ENCODE data around the gene PDZD8. TPM values are rescaled to one million over a fixed set of nuclear protein-coding genes. Genes with fewer than 3 reads are reported as not detected.
A peak's percentile ranks its signal among the peaks of the same experiment; 100 is the strongest.

Gene PDZD8
- total RNA-seq, 1 experiment from 2014 or later = 21.2 TPM

- Histone ChIP-seq H3K36me3 (peaks cover 17% of the 10 kb centered on the region; the same call in 1 of the 2 replicates), H3K27ac (no peak overlapping the region)
- no peak for DNase-seq (ENCODE audit: low read depth in 1 of 2, low spot score in 2 of 2)
These were observed 7.5 kb downstream of the PDZD8 start for GRCh38 chr10:117367718-117368117.

GRCh38 chr10:117366741-117367140 lies 8.5 kb downstream of the PDZD8 start:
- no peak overlapping the region for H3K4me3 ChIP-seq
- H3K27me3 ChIP-seq (replicated peaks) = no peaks in the 10 kb centered on the region
- H3K9me3 ChIP-seq (replicated peaks) = no peaks in the 10 kb centered on the region
- H3K4me1 ChIP-seq (replicated peaks) = peaks cover 36% of the 10 kb centered on the region
- DNase-seq (ENCODE audit: low read depth in 1 of 2, low spot score in 2 of 2) = no peak
- H3K27ac ChIP-seq = no peak overlapping the region
- H3K36me3 ChIP-seq = peaks cover 13% of the 10 kb centered on the region; the same call in 1 of the 2 replicates

More at GRCh38 chr10:117367718-117368117, 7.5 kb downstream of the PDZD8 start:
- H3K4me1 ChIP-seq (replicated peaks) = peaks cover 36% of the 10 kb centered on the region
- H3K27me3 ChIP-seq (replicated peaks) = no peaks in the 10 kb centered on the region
- no peaks in the 10 kb centered on the region for H3K9me3 ChIP-seq (replicated peaks)
- H3K4me3 ChIP-seq = no peak overlapping the region

GRCh38 chr10:117365612-117366011 lies 9.6 kb downstream of the PDZD8 start:
- no peaks in the 10 kb centered on the region for H3K9me3 ChIP-seq (replicated peaks)
- no peaks in the 10 kb centered on the region for H3K27me3 ChIP-seq (replicated peaks)
- no peak overlapping the region for H3K27ac ChIP-seq
- H3K36me3 ChIP-seq = peaks cover 5% of the 10 kb centered on the region; the same call in 1 of the 2 replicates
- H3K4me1 ChIP-seq (replicated peaks) = peaks cover 44% of the 10 kb centered on the region
- DNase-seq (ENCODE audit: low read depth in 1 of 2, low spot score in 2 of 2) = no peak
- H3K4me3 ChIP-seq = no peak overlapping the region

- Histone ChIP-seq H3K27me3 (replicated peaks) (no peaks in the 10 kb centered on the region), H3K4me3 (no peak overlapping the region), H3K9me3 (replicated peaks) (no peaks in the 10 kb centered on the region), H3K27ac (no peak overlapping the region), H3K36me3 (0 out of 2 replicates have a peak, but pooled peaks cover under 1% of the 10 kb centered on the region), H3K4me1 (replicated peaks) (peaks cover 49% of the 10 kb centered on the region)
- no peak for DNase-seq (ENCODE audit: low read depth in 1 of 2, low spot score in 2 of 2)
These were observed 10.9 kb downstream of the PDZD8 start for GRCh38 chr10:117364110-117364960.

- H3K27me3 ChIP-seq (replicated peaks) = no peaks in the 10 kb centered on the region
- peaks cover 49% of the 10 kb centered on the region for H3K4me1 ChIP-seq (replicated peaks)
- peak in 1 of 2 experiments; percentile 52 for DNase-seq (ENCODE audit: low read depth in 1 of 2, low spot score in 2 of 2)
- no peaks in the 10 kb centered on the region for H3K36me3 ChIP-seq
- peak overlapping the region; percentile 25; the same call in 1 of the 2 replicates for H3K27ac ChIP-seq
- no peaks in the 10 kb centered on the region for H3K9me3 ChIP-seq (replicated peaks)
- no peak overlapping the region for H3K4me3 ChIP-seq
These were observed 12.2 kb downstream of the PDZD8 start for GRCh38 chr10:117363028-117363427.

- Histone ChIP-seq H3K4me3 (no peak overlapping the region), H3K27me3 (replicated peaks) (no peaks in the 10 kb centered on the region), H3K36me3 (no peaks in the 10 kb centered on the region), H3K4me1 (replicated peaks) (peaks cover 49% of the 10 kb centered on the region), H3K27ac (peak overlapping the region; percentile 25; the same call in 1 of the 2 replicates), H3K9me3 (replicated peaks) (no peaks in the 10 kb centered on the region)
- no peak for DNase-seq (ENCODE audit: low read depth in 1 of 2, low spot score in 2 of 2)
These were observed 12.9 kb downstream of the PDZD8 start for GRCh38 chr10:117362313-117362712.

GRCh38 chr10:117360994-117361667 lies 14.1 kb downstream of the PDZD8 start:
- Histone ChIP-seq H3K36me3 (no peaks in the 10 kb centered on the region), H3K9me3 (replicated peaks) (no peaks in the 10 kb centered on the region), H3K4me1 (replicated peaks) (peaks cover 49% of the 10 kb centered on the region), H3K27me3 (replicated peaks) (no peaks in the 10 kb centered on the region), H3K4me3 (no peak overlapping the region), H3K27ac (no peak overlapping the region)
- no peak for DNase-seq (ENCODE audit: low read depth in 1 of 2, low spot score in 2 of 2)

- H3K4me1 ChIP-seq (replicated peaks) = peaks cover 49% of the 10 kb centered on the region
- DNase-seq (ENCODE audit: low read depth in 1 of 2, low spot score in 2 of 2) = no peak
- H3K27ac ChIP-seq = no peak overlapping the region
- H3K4me3 ChIP-seq = no peak overlapping the region
- H3K27me3 ChIP-seq (replicated peaks) = no peaks in the 10 kb centered on the region
- no peaks in the 10 kb centered on the region for H3K9me3 ChIP-seq (replicated peaks)
- no peaks in the 10 kb centered on the region for H3K36me3 ChIP-seq
These were observed 15.2 kb downstream of the PDZD8 start for GRCh38 chr10:117360016-117360415.

- no peak overlapping the region for H3K4me3 ChIP-seq
- no peak overlapping the region for H3K27ac ChIP-seq
- no peaks in the 10 kb centered on the region for H3K27me3 ChIP-seq (replicated peaks)
- no peak for DNase-seq (ENCODE audit: low read depth in 1 of 2, low spot score in 2 of 2)
- peaks cover 9% of the 10 kb centered on the region for H3K4me1 ChIP-seq (replicated peaks)
- H3K9me3 ChIP-seq (replicated peaks) = no peaks in the 10 kb centered on the region
- peaks cover 5% of the 10 kb centered on the region; the same call in 1 of the 2 replicates for H3K36me3 ChIP-seq
These were observed 20.2 kb downstream of the PDZD8 start for GRCh38 chr10:117355072-117355471.

GRCh38 chr10:117353684-117354083 lies 21.6 kb downstream of the PDZD8 start:
- H3K4me3 ChIP-seq = no peak overlapping the region
- H3K9me3 ChIP-seq (replicated peaks) = no peaks in the 10 kb centered on the region
- no peaks in the 10 kb centered on the region for H3K27me3 ChIP-seq (replicated peaks)

GRCh38 chr10:117352724-117353123 lies 22.5 kb downstream of the PDZD8 start:
- DNase-seq (ENCODE audit: low read depth in 1 of 2, low spot score in 2 of 2) = no peak
- no peaks in the 10 kb centered on the region for H3K27me3 ChIP-seq (replicated peaks)

More at GRCh38 chr10:117353684-117354083, 21.6 kb downstream of the PDZD8 start:
- H3K27ac ChIP-seq = no peak overlapping the region
- no peak for DNase-seq (ENCODE audit: low read depth in 1 of 2, low spot score in 2 of 2)
- H3K4me1 ChIP-seq (replicated peaks) = peaks cover 3% of the 10 kb centered on the region; the same call in 1 of the 2 replicates
- peaks cover 5% of the 10 kb centered on the region; the same call in 1 of the 2 replicates for H3K36me3 ChIP-seq

GRCh38 chr10:117351996-117352395 lies 23.2 kb downstream of the PDZD8 start:
- Histone ChIP-seq H3K36me3 (peaks cover 5% of the 10 kb centered on the region; the same call in 1 of the 2 replicates), H3K27me3 (replicated peaks) (no peaks in the 10 kb centered on the region), H3K27ac (no peak overlapping the region), H3K4me1 (replicated peaks) (peaks cover 3% of the 10 kb centered on the region; the same call in 1 of the 2 replicates), H3K4me3 (no peak overlapping the region), H3K9me3 (replicated peaks) (no peaks in the 10 kb centered on the region)
- DNase-seq (ENCODE audit: low read depth in 1 of 2, low spot score in 2 of 2) = no peak

More at GRCh38 chr10:117352724-117353123, 22.5 kb downstream of the PDZD8 start:
- H3K4me3 ChIP-seq = no peak overlapping the region
- H3K36me3 ChIP-seq = peaks cover 5% of the 10 kb centered on the region; the same call in 1 of the 2 replicates
- H3K4me1 ChIP-seq (replicated peaks) = peaks cover 3% of the 10 kb centered on the region; the same call in 1 of the 2 replicates
- H3K27ac ChIP-seq = no peak overlapping the region
- no peaks in the 10 kb centered on the region for H3K9me3 ChIP-seq (replicated peaks)

- no peaks in the 10 kb centered on the region for H3K9me3 ChIP-seq (replicated peaks)
- peaks cover 3% of the 10 kb centered on the region; the same call in 1 of the 2 replicates for H3K4me1 ChIP-seq (replicated peaks)
- no peak overlapping the region for H3K27ac ChIP-seq
- no peaks in the 10 kb centered on the region for H3K27me3 ChIP-seq (replicated peaks)
- no peak for DNase-seq (ENCODE audit: low read depth in 1 of 2, low spot score in 2 of 2)
- no peak overlapping the region for H3K4me3 ChIP-seq
- peaks cover 5% of the 10 kb centered on the region; the same call in 1 of the 2 replicates for H3K36me3 ChIP-seq
These were observed 23.7 kb downstream of the PDZD8 start for GRCh38 chr10:117351558-117351957.

All from SJSA1 (cell line).